ENCODE measurements around the gene SLC9A9. TPM values are rescaled to one million over a fixed set of nuclear protein-coding genes. Genes with fewer than 3 reads are reported as not detected.

SLC9A9 gene
- total RNA-seq, 1 experiment from 2014 or later, result not detected

GRCh38 chr3:143475981-143476380 is 372.3 kb downstream of the SLC9A9 start:
- Histone ChIP-seq H3K4me3 (ENCODE audit: low read depth, low read length) (no peak overlapping the region), H3K27me3 (replicated peaks; ENCODE audit: control insufficient read depth, insufficient read depth, low read length) (no peaks in the 10 kb centered on the region), H3K4me1 (no peaks in the 10 kb centered on the region), H3K9me3 (no peaks in the 10 kb centered on the region), H3K36me3 (ENCODE audit: control insufficient read depth, insufficient read depth, low read length) (no peaks in the 10 kb centered on the region)
- POLR2A ChIA-PET, result no interaction called here
- intact Hi-C loops (cut with micrococcal nuclease; ENCODE audit: unreplicated experiment), result no loop called here
- CTCF ChIA-PET, result no interaction called here
- Mint-ChIP-seq H3K4me3 (ENCODE audit: unreplicated experiment) (no peak overlapping the region), H3K27me3 (ENCODE audit: insufficient read depth, unreplicated experiment) (peaks cover 3% of the 10 kb centered on the region), H3K27ac (ENCODE audit: unreplicated experiment) (no peak overlapping the region), H3K4me1 (ENCODE audit: low read depth, unreplicated experiment) (no peaks in the 10 kb centered on the region), H3K9me3 (ENCODE audit: unreplicated experiment) (no peaks in the 10 kb centered on the region), H3K36me3 (ENCODE audit: insufficient read depth, unreplicated experiment) (no peaks in the 10 kb centered on the region)
- no peak for DNase-seq
- TF ChIP-seq CTCF (IDR thresholded peaks at IDR 0.05; ENCODE audit: insufficient read depth in 1 of 2, low read depth in 1 of 2, low read length in 1 of 2, severe bottlenecking in 1 of 2, unreplicated experiment in 1 of 2), result no peak
- no TSS peak for BruUV-seq (replicated peaks)

- TF ChIP-seq CTCF (IDR thresholded peaks at IDR 0.05; ENCODE audit: insufficient read depth in 1 of 2, low read depth in 1 of 2, low read length in 1 of 2, severe bottlenecking in 1 of 2, unreplicated experiment in 1 of 2), result no peak
- DNase-seq, result no peak
- intact Hi-C loops (cut with micrococcal nuclease; ENCODE audit: unreplicated experiment), result no loop called here
- ChIA-PET CTCF (no interaction called here), POLR2A (no interaction called here)
- Mint-ChIP-seq H3K27me3 (ENCODE audit: insufficient read depth, unreplicated experiment) (peaks cover 3% of the 10 kb centered on the region), H3K36me3 (ENCODE audit: insufficient read depth, unreplicated experiment) (no peaks in the 10 kb centered on the region), H3K4me3 (ENCODE audit: unreplicated experiment) (no peak overlapping the region), H3K9me3 (ENCODE audit: unreplicated experiment) (no peaks in the 10 kb centered on the region), H3K27ac (ENCODE audit: unreplicated experiment) (no peak overlapping the region), H3K4me1 (ENCODE audit: low read depth, unreplicated experiment) (no peaks in the 10 kb centered on the region)
- Histone ChIP-seq H3K36me3 (ENCODE audit: control insufficient read depth, insufficient read depth, low read length) (no peaks in the 10 kb centered on the region), H3K4me3 (ENCODE audit: low read depth, low read length) (no peak overlapping the region), H3K4me1 (no peaks in the 10 kb centered on the region), H3K27me3 (replicated peaks; ENCODE audit: control insufficient read depth, insufficient read depth, low read length) (no peaks in the 10 kb centered on the region), H3K9me3 (no peaks in the 10 kb centered on the region)
- no TSS peak for BruUV-seq (replicated peaks)
Measured at GRCh38 chr3:143472731-143473523, 375.3 kb downstream of the SLC9A9 start.

GRCh38 chr3:143471705-143472104 is 376.6 kb downstream of the SLC9A9 start:
- no peak for DNase-seq

More at GRCh38 chr3:143471705-143472104, 376.6 kb downstream of the SLC9A9 start:
- CTCF ChIA-PET, result no interaction called here
- peaks cover 3% of the 10 kb centered on the region for H3K27me3 Mint-ChIP-seq (ENCODE audit: insufficient read depth, unreplicated experiment)
- no peaks in the 10 kb centered on the region for H3K9me3 Mint-ChIP-seq (ENCODE audit: unreplicated experiment)
- intact Hi-C loops (cut with micrococcal nuclease; ENCODE audit: unreplicated experiment), result no loop called here
- Histone ChIP-seq H3K27me3 (replicated peaks; ENCODE audit: control insufficient read depth, insufficient read depth, low read length) (no peaks in the 10 kb centered on the region), H3K4me1 (no peaks in the 10 kb centered on the region), H3K36me3 (ENCODE audit: control insufficient read depth, insufficient read depth, low read length) (no peaks in the 10 kb centered on the region), H3K4me3 (ENCODE audit: low read depth, low read length) (no peak overlapping the region), H3K9me3 (no peaks in the 10 kb centered on the region)
- BruUV-seq (replicated peaks), result no TSS peak
- no peaks in the 10 kb centered on the region for H3K4me1 Mint-ChIP-seq (ENCODE audit: low read depth, unreplicated experiment)
- no peak overlapping the region for H3K4me3 Mint-ChIP-seq (ENCODE audit: unreplicated experiment)
- H3K27ac Mint-ChIP-seq (ENCODE audit: unreplicated experiment), result no peak overlapping the region
- POLR2A ChIA-PET, result no interaction called here
- no peak for TF ChIP-seq CTCF (IDR thresholded peaks at IDR 0.05; ENCODE audit: insufficient read depth in 1 of 2, low read depth in 1 of 2, low read length in 1 of 2, severe bottlenecking in 1 of 2, unreplicated experiment in 1 of 2)
- H3K36me3 Mint-ChIP-seq (ENCODE audit: insufficient read depth, unreplicated experiment), result no peaks in the 10 kb centered on the region
